Right renal cortex interstitium (tissue), 3 donors: Measurements from ENCODE around the gene RAP1GAP2. TPM values are rescaled to one million over a fixed set of nuclear protein-coding genes. Genes with fewer than 3 reads are reported as not detected.

Source experiments
- DNase-seq, 3 donors: peaks; one replicate each; pipeline ENCODE4 v3.0.0-alpha.2; 2013; ENCODE audit warnings: low read depth in 3 of 3, low spot score in 2 of 3
- polyA plus RNA-seq, 3 donors: library from polyadenylated mRNA; unstranded; fragments of 120-200 nt; gene quantifications; one replicate each; pipeline ENCODE4 v1.2.1, GENCODE V29; 2013; ENCODE audit not compliant: insufficient read length in 3 of 3

Gene RAP1GAP2
- polyA plus RNA-seq, 3 donors = 21.2 to 26.3 (median 22.5) TPM

DNA sequence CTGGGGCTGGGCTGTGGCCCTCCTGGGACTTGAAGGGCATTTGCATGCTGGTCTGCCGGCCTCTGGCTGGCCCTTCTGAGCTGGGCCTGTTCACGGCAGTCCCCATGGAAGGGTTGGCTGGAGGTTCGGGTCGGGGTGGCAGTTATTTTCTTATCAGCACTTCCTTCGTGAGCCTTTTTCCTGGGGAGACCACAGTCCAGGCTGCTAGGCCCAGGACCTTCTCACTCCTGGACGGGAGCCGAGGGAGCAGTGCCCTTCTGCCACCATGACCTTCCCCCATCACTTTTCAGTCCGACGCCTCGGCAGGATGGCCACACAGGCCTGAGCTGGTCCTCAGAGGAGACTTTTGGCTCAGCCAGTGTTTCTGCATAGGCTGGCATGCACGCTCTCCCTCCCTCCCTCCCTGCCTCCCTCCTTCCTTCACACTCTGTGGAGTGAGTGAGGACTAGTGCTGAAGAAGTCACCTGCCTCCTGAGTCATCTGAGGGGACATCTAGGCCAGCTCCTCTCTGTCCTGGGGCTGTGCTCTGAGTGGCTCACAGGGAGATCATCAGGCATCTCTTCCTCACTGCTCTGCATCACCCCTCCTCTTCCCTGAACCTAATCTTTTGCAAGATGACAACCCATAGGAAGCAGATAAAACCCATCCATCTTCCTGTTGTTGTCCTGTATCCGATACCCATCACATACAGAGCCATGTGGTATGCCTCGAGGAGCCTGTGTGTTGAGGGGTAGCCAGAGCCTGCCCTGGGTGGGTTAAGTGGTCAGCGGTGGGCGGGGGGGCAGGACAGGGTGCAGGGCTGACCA is 109.7 kb downstream of the RAP1GAP2 start:
- no peak for DNase-seq

DNA sequence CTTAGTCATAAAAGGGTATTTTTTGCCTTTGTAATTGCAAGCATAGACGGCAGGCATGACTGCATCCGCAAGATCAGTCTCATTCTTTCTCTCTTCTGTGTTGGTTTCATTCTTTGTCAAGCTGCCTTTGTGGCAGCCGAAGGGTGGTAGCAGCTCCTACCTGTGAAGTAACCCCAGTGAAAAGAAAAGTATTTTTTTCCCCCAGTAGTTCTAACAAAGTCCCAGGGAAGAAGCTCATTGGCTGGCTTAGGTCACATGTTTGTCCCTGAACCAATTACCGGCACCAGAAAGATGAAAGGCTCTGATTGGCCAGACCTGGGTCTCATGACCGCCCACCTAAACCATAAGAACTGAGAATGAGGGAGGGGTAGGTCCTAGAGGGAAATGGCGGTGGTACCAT is 110.7 kb downstream of the RAP1GAP2 start:
- DNase-seq = no peak

DNA sequence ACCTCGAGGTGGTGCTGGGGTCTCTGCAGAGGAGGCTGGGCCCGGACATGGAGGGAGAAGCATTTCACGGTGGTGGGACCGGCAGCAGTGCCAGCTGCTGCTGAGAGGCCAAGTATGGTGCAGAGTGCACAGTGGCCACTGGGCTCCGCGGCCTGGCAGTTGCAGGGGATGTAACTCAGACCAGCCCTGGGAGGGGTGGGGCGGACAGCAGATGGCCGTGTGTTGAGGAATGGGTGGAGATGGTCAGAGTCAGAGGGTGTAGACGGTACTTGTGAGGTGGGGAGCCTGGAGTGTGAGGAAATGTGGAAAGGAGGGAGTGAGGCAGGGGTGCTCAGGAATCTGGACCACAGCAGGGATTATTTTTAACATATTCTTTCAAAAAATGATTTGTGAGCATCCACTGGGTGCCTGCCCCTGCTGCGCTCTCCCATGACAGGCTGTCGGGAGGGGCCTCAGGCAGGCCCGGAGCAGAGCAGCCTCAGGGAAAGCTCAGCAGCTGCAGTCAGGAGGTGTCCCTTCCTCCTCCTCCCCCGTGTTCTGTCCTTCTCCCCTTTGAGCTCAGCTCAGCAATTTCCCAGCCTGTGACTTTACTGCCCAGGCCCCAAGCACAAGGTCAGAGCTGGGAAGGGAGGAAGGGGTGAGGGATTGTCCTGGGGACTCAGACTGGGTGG is 113.1 kb downstream of the RAP1GAP2 start:
- DNase-seq = no peak

GRCh38 chr17:2909846-2910234 is 113.6 kb downstream of the RAP1GAP2 start:
- DNase-seq = no peak

- DNase-seq = no peak
Measured at GRCh38 chr17:2911035-2911754, 115.0 kb downstream of the RAP1GAP2 start.

- DNase-seq = no peak
Measured at GRCh38 chr17:2911755-2912111, 115.5 kb downstream of the RAP1GAP2 start.

DNA sequence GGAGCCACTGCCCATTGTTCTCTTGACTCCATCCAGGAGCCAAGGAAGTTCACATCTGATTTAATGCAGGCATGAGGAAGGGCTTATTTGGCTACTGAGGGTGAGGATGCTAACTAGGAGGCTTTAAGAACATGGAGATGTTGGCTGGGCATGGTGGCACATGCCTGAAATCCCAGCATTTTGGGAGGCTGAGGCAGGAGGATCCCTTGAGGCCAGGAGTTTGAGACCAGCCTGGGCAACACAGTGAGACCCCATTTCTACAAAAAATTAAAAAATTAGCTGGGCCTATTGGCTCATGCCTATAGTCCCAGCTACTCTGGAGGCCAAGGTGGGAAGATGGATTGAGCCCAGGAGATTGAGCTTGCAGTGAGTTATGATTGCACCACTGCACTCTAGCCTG is 116.5 kb downstream of the RAP1GAP2 start:
- DNase-seq = no peak

DNA sequence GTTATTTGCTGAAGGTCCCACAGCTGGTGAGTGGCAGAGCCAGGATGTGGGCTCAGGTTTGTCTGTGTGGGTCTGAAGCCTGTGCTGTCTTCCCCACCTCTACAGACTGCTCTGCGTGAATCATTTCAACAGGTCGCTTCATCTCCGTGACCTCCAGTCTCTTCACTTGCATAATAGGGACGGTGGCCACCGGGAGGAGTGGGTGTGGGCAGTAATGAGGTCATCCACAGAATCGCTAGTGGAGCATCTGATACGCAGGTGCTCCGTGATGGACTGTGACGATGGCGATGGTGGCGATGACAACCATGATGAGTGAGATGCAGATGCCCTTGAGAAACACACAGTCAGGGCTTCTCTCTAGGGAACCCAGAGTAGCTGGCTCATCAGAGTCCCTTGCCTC is 120.2 kb downstream of the RAP1GAP2 start:
- DNase-seq = no peak

DNA sequence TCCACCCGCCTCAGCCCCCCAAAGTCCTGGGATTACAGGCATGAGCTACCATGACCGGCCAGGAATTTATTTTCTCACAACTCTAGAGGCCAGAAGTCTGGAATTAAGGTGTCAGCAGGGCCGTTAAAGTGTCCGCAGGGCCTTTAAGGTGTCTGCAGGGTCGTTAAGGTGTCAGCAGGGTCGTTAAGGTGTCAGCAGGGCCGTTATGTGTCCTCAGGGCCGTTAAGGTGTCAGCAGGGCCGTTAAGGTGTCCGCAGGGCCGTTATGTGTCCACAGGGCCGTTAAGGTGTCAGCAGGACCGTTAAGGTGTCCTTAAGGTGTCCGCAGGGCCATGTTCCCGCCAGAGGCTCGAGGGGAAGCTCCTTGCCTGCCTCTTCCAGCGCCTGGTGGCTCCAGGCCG is 125.2 kb downstream of the RAP1GAP2 start:
- DNase-seq = no peak

DNA sequence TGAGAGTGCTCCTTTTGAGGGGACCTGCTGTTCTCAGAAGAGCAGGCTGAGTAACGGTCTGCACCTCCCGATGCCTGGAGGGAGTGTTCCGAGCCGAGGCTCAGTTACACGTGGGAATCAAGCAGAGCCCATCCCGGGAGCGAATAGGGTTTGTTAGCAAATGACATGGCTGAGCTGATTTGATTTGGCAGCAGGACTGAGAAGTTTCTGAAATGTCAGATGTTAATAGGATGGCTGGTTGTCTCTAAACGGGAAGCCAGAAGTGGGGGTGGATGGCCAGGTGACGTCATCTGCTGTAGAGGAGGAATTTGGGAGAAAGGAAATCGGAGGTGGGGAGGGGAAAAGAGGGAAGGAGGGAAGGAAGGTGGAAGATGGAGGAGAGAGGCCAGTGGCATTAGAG is 128.0 kb downstream of the RAP1GAP2 start:
- no peak for DNase-seq

DNA sequence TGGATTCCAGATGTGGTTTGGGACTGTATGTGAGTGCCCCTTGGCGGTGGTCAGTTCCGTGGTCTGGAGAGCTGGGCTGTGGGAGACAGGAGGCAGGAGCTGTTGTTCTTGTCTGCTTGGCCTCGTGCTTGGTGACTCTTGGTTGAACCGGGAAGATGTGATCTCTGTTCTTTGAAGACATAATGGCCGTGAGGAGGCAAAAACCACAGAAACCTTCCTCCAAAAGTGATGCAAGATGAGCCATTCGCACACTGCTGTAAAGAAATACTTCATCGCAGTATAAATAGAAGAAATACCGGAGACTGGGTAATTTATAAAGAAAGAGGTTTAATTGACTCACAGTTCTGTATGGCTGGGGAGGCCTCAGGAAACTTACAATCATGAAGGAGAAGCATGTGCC is 128.8 kb downstream of the RAP1GAP2 start:
- DNase-seq = no peak

GRCh38 chr17:2926019-2926650 is 129.9 kb downstream of the RAP1GAP2 start:
- DNase-seq = no peak

DNA sequence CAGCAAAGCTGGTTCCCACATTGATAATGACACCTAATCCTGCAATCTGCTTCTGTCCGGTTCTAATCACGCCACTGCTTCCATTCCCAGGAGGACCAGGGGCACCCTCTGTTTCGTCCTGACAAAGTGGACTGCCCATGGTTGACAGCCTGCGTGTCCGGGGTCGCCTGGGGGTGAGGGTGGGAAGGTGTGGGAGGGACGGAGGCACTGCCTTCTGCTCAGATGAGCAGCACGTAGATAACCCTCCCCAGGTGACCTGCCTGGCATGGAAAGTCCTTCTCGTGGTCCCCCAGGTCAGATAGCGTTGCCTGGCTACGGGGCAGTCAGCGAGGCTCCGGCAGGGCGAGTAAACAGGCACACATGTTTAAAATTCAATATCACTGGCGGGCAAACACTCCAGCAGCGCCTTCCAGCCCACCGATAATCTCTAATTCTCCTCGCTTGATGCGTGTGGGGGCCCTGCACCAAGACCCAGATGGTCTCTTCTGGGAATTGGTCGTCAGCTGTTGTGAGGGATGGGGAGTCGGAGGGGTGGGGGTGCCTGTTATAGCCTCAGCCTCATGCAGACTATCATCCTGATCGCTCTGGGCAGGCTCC is 132.2 kb downstream of the RAP1GAP2 start:
- no peak for DNase-seq

GRCh38 chr17:2929881-2930533 is 133.8 kb downstream of the RAP1GAP2 start:
- DNase-seq = no peak

- no peak for DNase-seq
Measured at GRCh38 chr17:2931876-2932275, 135.6 kb downstream of the RAP1GAP2 start.

- no peak for DNase-seq
Measured at GRCh38 chr17:2932946-2933345, 136.7 kb downstream of the RAP1GAP2 start.

GRCh38 chr17:2933606-2934005 is 137.4 kb downstream of the RAP1GAP2 start:
- no peak for DNase-seq

DNA sequence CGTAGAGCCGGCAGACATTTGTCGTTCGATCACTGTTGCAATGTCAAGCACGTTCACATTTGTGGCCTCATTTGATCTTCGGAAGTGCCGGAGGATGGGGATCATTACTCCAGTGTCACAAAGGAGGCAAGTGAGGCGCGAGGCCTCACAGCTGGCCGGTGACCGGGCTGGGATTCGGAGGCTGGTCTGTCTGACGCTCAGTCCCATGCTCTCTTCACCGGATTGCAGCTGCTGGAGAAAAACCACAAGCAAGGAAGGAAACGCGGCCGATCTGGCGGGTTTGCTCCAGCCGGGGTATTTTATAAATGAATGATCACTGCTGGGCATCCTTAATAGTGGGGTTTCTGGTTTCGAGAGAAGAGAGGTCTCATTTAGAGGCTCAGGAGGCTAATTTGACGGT is 139.4 kb downstream of the RAP1GAP2 start:
- DNase-seq = no peak

- DNase-seq = no peak
Measured at GRCh38 chr17:2936351-2936750, 140.1 kb downstream of the RAP1GAP2 start.

GRCh38 chr17:2936771-2937321 is 140.6 kb downstream of the RAP1GAP2 start:
- no peak for DNase-seq
